Kidney tubule cell (primary cell): ENCODE data around the gene PDGFB.

Experiments used
- DNase-seq: peaks from one replicate; pipeline ENCODE4 v3.0.0-alpha.2; 2018; ENCODE audit warnings: low spot score

Gene PDGFB

GRCh38 chr22:39205344-39206021, 39.3 kb downstream of the PDGFB start:
- DNase-seq: peak; percentile 82

- no peak for DNase-seq
These were observed 40.6 kb downstream of the PDGFB start for GRCh38 chr22:39204216-39204615.

DNA sequence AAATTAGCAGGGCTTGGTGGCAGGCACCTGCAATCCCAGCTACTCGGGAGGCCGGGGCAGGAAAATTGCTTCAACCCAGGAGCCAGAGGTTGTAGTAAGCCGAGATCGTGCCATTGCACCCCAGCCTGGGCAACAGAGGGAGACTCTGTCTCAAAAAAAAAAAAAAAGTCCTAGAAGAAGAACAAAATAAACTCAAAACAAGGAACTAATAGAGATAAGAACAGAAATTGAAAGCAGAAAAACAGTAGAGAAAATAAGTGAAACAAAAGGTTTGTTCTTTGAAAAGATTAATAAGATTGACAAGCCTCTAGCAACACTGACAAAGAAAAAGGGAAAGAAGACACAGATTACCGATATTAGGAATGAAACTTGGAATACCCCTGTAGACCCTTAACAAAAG, 47.2 kb downstream of the PDGFB start:
- DNase-seq: no peak

- no peak for DNase-seq
These were observed 50.7 kb downstream of the PDGFB start for GRCh38 chr22:39194098-39194497.

DNA sequence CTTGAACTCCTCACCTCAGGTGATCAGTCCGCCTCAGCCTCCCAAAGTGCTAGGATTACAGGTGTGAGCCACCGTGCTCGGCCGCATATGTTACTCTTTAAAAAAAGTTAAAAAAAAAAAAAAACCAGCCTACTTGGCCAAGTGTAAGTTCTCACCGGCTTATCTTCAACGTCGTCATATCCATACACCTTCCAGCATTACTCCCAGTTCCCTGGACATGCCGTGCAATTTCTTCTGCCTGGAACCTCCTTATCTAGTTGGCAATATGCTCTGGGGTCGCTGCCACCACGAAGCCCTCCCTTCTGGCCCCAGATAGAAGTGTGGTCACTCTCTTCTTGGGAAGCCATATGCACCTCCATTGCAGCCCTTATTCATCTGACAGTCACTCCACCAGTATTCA, 56.0 kb downstream of the PDGFB start:
- no peak for DNase-seq

GRCh38 chr22:39185601-39186012, 59.2 kb downstream of the PDGFB start:
- DNase-seq: no peak

DNA sequence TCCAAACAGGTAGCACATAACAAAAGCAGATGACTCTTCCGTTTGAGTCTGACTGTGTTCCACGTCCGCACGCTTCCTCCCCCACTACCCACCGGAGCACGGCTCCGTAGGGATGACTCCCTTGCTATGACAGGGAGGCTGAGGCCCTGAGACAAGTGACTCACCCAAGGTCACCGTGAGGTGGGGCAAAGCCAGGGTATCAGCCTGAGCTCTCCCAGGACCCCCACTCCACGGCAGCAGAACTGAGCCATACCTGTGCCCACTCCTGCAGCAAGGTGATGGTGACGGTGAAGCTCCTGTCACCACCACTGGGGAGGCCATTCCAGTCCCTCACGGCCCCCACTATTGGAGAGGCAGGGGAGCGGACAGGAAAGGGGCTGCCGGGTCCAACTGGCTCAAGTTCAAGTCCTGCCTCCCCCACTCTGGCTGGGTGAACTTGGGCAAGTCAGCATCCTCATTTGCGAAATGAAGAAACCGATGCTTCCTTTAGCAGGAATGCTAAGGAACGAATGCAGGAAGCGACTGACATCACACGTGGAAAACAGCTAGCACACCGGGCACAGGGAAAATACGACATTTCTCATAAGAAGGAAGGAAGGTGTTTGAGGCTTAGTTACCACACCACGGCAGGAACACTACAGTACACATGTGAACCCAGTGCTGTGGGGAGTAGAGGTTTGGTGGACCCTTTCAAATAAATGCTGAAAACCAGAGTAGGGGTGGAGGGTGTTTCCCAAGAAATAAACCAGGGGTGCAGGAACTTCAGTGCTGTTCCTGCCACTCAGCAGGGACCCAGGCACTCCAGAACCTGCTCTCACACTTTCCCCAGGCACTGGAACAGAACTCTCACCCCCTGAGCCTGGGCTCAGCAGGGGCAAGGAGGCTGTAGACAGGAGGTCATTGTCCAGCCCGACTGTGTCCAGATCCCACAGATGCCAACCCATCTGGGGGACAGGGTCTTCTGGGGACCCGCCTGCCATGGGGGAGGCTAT, 59.9 kb downstream of the PDGFB start:
- peak; percentile 94 for DNase-seq

- peak; percentile 89 for DNase-seq
These were observed 60.7 kb downstream of the PDGFB start for GRCh38 chr22:39183991-39184585.

DNA sequence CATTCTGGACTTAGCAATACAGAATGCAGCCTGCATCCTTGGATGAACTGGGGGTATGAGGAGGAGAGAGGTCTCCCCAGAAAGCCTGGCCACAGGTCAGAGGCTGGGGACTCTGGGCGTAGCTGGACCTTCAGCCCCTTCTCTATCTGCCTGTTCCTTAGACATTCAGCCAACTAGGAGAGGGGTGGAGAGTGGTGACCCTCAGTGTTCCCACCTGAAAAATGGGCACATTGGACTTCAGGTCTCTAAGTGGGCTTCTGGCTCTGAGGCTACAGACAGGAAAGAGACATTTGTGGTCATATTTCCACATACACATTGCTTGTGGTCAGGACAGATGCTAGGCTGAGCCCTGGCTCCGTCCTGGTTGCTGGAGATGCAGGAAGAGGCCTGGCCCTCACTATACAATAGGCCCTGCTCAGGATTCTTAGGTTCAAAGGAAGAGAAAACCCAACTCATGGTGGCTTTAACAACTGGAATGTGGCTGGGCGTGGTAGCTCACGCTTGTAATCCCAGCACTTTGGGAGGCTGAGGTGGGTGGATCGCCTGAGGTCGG, 62.2 kb downstream of the PDGFB start:
- DNase-seq: no peak

GRCh38 chr22:39181778-39182177, 63.0 kb downstream of the PDGFB start:
- no peak for DNase-seq

GRCh38 chr22:39181356-39181755, 63.4 kb downstream of the PDGFB start:
- DNase-seq: no peak

DNA sequence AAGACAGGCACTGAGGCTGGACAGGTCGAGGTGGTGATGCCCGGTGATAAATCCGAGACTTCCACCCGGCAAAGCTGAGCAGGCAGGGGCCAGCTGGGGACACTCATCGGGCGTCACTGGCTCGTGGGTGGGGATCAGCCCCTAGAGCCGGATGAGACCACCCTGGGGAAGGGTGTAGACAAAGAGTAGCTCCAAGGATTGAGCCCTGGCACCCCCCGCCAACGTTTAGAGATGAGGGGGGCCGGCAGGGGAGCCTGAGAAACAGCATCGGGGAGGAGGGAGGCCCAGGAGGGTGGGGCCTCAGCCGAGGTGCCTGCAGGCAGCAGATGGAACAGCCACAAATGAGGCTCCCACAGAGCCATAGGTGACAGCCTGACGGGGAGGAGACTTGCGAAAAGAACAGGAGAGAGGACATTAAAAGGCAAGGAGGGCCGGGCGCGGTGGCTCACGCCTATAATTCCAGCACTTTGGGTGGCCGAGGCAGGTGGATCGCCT, 64.9 kb downstream of the PDGFB start:
- DNase-seq: no peak

- no peak for DNase-seq
These were observed 65.4 kb downstream of the PDGFB start for GRCh38 chr22:39179401-39179827.

- no peak for DNase-seq
These were observed 66.3 kb downstream of the PDGFB start for GRCh38 chr22:39178206-39179111.

GRCh38 chr22:39177791-39178190, 67.0 kb downstream of the PDGFB start:
- no peak for DNase-seq

DNA sequence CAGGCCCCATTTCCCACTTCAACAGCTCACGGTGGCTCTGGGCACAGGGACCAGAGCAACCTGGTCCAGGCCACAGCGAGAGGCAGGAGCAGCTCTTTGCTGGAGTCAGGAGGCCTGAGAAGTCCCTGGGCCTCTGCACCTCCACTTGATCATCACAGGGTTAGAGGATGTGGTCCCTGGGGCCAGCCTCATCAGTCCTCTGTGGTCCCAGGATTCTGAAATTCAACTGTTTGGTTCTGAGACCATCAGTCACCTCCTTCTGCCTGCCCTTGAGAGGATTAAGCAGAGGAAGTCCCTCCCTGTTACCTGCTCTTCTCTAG, 67.4 kb downstream of the PDGFB start:
- DNase-seq: no peak

DNA sequence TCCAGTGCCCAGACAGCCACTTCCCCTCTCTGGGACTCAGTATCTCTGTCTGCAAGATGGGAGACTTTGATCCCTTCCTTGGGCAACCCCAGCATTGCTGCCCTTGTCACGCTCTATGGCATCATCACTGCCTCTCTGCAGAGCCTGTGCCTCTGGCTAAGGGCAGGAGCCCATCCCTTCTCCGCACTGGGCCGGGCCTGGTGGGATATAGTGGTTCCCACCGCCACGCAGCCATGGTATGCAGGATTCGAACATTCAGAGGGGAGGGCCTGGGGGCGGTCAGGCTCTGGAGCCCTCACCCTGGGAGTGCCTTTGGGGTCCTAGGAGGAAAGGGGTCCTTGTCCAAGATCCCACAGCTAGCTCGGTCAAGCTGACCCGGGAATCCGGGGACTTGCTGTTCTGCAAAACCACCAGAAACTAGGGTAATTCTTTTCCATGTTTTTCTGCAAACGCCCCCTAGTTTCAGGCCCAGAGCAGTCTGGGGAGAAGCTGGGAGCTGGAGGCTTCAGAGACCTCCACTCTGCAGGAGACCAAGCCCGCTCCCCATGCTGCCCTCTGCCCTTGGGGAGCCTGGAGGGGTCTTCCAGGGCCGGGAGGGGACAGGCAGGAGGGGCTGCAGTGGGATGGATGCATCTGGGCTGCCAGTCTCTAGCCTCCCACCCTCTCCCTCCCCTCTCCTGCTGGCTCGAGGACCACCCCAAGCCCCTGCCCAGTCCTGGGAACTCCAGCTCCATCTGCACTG, 67.9 kb downstream of the PDGFB start:
- peak; percentile 22 for DNase-seq

- peak; percentile 85 for DNase-seq
These were observed 68.6 kb downstream of the PDGFB start for GRCh38 chr22:39176143-39176713.

GRCh38 chr22:39175353-39176142, 69.2 kb downstream of the PDGFB start:
- peak; percentile 62 for DNase-seq
